GM13976 (cell line): Measurements from ENCODE around the gene SCN7A.

Experiments
- DNase-seq: peaks from one replicate; pipeline ENCODE4 v3.0.0; 2012; ENCODE audit warnings: low spot score
- CTCF ChIP-seq: IDR thresholded peaks from 2 replicates; pipeline ENCODE4 v1.5.1; 2012; ENCODE audit warnings: borderline replicate concordance, mild to moderate bottlenecking; ENCODE audit not compliant: insufficient read depth; ENCODE audit errors: extremely low read depth, missing control alignments, control extremely low read depth
- in situ Hi-C: fragments of 300-500 bp; cut with MboI; formaldehyde crosslinking; loops from one replicate; pipeline ENCODE4 v1.12.0; 2022; ENCODE audit warnings: low sequenced_read_pairs, mixed read lengths, inconsistent platforms; ENCODE audit not compliant: unreplicated experiment

The SCN7A gene

GRCh38 chr2:166494140-166494624 lies at the start of gene SCN7A:
SCN7A (minus strand) TSS chr2:166494249; CDS start chr2:166477696, 16,553 bp downstream.
- in situ Hi-C loops: no loop called here
- no peak for DNase-seq
- TF ChIP-seq CTCF: no peak

GRCh38 chr2:166539340-166540162 lies 45.5 kb upstream of the SCN7A start:
- in situ Hi-C loops: loop anchor here (25.0 kb wide), 2 partner anchors 673 to 1573 kb away; no protein-coding TSS in a partner anchor
- peak; percentile 20 for DNase-seq
- TF ChIP-seq CTCF: peak; percentile 68

- in situ Hi-C loops: loop anchor here (25.0 kb wide), 2 partner anchors 676 to 1576 kb away; no protein-coding TSS in a partner anchor
- no peak for TF ChIP-seq CTCF
- no peak for DNase-seq
These were observed 42.1 kb upstream of the SCN7A start for GRCh38 chr2:166536111-166536510.

- DNase-seq: no peak
- no peak for TF ChIP-seq CTCF
- in situ Hi-C loops: no loop called here
These were observed 27.1 kb upstream of the SCN7A start for GRCh38 chr2:166521155-166521554.

- no peak for TF ChIP-seq CTCF
- in situ Hi-C loops: no loop called here
- DNase-seq: no peak
These were observed 26.6 kb upstream of the SCN7A start for GRCh38 chr2:166520604-166521003.

- DNase-seq: no peak
- in situ Hi-C loops: no loop called here
These were observed 25.4 kb upstream of the SCN7A start for GRCh38 chr2:166519391-166519962.

More at GRCh38 chr2:166519391-166519962, 25.4 kb upstream of the SCN7A start:
- TF ChIP-seq CTCF: no peak
